Cardiac septum (tissue), 1 donor: Measurements from ENCODE around the gene BTBD1. TPM values are rescaled to one million over a fixed set of nuclear protein-coding genes. Genes with fewer than 3 reads are reported as not detected.
"Not testable (repeated sequence)": the region's sequence is repeated elsewhere in the genome, so short reads cannot be mapped to it uniquely, and the experiment has no call there.

Experiments
- DNase-seq: peaks from one replicate; pipeline ENCODE4 v3.0.0-alpha.2; 2020; ENCODE audit warnings: low spot score
- intact Hi-C: fragments of 100-400 bp; cut with DNase I; formaldehyde crosslinking; loops from one replicate; pipeline ENCODE4 v1.14.0; 2022
- total RNA-seq: library from RNA; stranded (reverse); fragmentation: NEBNext Ultra II Directional; extraction: Animal tissue kit (Norgen Biotek cat#: 25700); gene quantifications from one replicate; pipeline ENCODE4 v1.2.1, GENCODE V29; 2021
- donor health status: DM: no; HTN: no; CAD: no.

The BTBD1 gene
- total RNA-seq, 1 donor from 2014 or later, result 128 TPM

DNA sequence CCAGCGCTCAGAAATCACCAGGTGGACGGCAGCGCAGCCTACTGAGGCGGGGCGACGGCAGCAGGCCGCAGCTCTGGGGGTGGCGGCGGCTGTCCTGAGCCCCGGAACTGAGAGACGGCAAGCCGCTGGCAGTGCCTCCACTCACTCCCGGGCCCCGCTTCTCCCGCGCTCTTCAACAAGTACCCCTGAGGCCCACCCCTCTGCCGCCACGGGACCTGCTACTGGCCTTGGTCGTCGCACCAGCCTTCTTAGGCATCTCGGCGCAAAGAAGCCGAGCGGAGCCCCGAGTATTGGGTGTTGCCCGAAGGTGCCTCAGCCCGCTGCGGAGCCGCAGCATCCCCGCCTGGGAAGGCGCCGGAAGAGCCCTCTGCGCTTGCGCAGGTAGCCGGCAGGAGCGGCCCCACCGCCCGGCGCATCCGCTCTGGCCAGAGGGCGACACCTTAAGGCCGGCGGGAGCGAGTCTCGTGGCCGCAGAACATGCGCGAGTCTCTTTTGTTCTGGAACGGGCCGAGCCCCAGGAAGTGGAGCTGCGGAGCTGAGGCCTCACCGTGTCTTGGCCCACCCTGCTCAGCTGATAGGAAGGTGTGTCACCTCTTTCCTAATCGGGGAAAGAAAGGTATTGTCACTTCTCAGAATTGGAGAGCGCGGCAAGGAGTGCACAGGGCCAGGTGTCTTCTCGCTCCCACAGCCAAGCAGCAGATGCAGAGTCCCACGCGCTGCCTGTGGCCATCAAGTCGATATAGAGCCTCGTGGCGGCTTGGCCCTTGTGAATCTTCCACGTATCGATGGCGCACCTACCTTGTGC is 55.6 kb downstream of the BTBD1 start, which contains the start of gene C15orf40:
Gene C15orf40, minus strand, starts transcription at position 369 of the 805 bp plus-strand sequence. Its CDS starts 32 bp downstream, at position 337.
- DNase-seq, result peak; percentile 95
- intact Hi-C loops, result loop anchor here (1.0 to 10.0 kb wide), 4 partner anchors 55 to 196 kb away; partner anchors contain the start of genes BTBD1, HDGFL3 and HOMER2

DNA sequence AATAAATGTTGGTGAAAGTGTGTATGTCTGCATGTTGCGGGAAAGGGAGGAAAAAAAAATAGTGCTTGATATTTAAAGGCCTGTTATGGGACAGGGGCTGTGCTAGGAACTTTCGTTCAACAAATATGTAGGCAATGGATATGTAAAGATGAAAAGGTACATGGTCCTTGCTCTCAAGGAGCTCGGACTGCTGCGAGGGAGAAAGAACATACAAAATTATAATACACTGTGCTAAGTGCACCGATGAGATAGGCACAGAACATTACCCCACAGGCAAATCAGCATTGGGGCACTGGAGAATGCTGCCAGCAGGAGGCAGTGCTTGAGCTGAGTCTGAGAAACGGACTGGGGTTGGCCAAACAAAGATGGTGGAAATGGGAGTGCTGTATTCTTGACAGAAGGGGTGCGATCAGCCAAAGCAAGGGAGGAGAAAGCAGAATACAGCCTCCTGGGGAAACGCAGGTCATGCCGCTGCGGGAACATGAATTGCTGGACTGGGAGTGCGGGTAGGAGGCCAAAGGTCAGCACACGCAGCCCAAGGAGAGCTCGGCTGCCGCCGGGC is 56.3 kb downstream of the BTBD1 start:
- intact Hi-C loops, result loop anchor here (1.0 to 10.0 kb wide), 4 partner anchors 56 to 197 kb away; partner anchors contain the start of genes BTBD1, HDGFL3 and HOMER2
- peak; percentile 80 for DNase-seq

DNA sequence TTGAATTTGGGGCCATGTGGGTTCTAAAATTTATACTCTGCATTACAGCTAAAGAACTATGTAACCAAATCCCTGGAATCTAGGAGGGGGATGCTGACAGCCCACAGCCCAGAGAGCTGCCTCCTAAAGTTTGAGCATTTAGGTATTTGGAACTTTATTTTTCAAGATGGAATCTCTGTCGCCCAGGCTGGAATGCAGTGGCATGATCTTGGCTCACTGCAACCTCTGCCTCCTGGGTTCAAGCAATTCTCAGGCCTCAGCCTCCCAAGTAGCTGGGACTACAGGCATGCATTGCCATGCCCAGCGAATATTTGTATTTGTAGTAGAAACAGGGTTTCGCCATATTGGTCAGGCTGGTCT is 66.4 kb downstream of the BTBD1 start:
- intact Hi-C loops, result loop anchor here (2.0 kb wide), 1 partner anchor 150 kb away; no protein-coding TSS in a partner anchor

DNA sequence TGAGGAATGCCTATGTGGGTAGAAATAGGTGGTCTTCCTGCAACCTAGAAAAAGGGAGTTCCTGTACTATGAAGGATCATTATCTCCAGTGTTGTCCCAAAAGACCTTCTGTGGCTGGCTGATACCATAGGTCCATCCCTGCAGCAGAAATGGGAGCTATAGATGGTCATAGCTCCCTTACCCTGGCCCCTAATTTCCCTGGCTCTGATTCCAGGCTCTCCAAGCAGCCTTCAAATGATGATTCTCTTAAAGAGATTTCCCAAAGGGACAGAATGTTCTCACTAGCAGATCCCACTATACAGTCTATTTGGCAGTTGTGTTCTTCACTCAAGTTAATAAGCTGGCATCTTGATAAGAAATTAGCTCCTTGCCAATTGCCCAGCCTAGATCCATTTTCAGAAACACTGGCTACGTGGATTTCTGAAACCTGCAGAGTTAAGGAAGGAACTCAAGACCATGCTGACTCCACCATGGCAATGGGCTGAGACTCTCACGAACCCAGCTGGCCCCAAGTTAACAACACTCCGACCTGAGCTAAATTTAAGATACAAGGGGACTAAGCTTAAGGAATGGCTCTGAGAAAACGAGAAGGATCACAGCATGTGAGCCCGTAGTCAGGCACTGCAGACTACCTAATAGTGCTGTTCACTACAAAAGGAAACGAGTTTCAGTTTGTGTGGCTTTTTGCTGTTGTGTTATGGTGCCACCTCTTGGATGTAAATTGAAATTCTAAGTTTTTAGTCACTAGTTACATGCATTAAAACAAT is 67.0 kb downstream of the BTBD1 start:
- DNase-seq, result no peak

More for the DNA sequence above, 66.4 kb downstream of the BTBD1 start:
- DNase-seq, result not testable (repeated sequence)

DNA sequence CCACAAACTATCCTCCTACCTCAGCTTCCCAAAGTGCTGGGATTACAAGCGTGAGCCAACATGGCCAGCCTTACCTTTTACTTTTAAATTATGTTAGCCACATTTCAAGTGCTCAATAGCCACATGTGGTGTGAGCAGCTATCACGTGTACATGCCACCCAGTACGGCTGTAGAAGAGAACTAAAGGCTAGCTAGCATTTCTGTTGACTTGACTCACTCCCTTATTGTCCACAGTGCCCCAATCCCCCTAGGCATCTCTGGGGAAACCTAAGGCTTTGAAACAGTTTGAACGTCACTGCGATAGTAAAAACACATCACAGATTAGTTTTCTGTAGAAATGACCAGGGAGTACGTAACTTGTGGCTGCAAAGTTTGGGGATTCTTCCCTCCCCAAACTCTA is 67.6 kb downstream of the BTBD1 start:
- intact Hi-C loops, result no loop called here

More for the DNA sequence above, 67.0 kb downstream of the BTBD1 start:
- intact Hi-C loops, result loop anchor here (2.0 kb wide), 1 partner anchor 149 kb away; no protein-coding TSS in a partner anchor

DNA sequence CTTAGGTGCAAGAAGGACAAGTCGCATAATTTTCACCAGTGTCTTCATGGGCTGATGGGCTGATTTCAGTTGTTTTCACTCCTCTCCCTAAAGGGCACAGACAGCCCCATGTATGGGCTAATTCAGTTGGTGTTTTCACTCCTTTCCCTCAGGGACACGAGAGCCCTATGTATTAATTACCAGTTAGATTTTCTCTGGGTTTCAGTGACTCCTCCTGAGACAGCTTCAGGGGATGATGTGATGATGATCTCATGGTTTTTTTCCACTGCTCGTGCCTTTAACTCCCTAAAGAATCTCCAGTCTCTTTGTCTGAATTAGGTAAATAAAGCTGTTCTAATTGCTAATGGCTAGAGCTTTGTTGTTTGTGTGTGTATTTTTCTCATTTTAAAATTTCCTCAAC is 71.1 kb downstream of the BTBD1 start:
- DNase-seq, result no peak
- intact Hi-C loops, result no loop called here

More for the DNA sequence above, 67.6 kb downstream of the BTBD1 start:
- no peak for DNase-seq

DNA sequence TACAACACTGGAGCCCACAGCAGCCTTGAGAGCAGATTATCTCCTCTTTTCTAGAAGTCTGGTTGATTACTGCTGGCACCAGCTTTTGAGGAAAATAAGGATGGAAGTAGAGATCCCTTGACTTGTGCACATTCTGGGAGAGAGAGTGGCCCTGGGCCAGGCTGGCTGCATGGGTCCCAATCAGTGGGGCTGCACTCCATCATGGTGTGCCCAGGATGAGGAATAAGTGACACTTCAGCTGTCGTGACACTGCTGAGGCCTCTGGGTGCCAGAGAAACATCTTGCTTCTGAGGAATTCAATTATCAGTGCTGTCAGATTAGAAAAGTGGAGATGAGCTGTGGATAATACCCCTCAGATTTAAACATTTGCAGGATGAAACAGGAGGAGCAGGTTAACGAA is 72.0 kb downstream of the BTBD1 start:
- no peak for DNase-seq
- intact Hi-C loops, result no loop called here

DNA sequence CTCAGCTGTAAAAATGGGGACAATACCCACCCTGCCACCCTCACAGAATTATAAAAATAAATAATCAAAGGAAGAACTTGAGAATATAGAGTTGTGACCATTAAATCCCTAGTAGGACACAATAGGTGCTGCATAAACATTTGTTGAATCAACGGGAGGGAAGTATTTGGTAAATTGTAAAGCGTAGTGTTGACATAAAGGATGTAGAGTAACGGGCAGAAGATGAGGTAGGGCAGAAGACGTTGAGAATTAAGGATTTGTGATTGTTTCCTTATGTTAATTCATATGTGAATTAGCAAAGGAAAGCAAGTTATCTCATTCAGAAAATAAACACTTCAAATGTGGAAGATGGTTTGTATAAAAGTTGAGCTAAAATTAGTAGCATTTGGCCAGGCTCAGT is 73.9 kb downstream of the BTBD1 start:
- DNase-seq, result no peak
- intact Hi-C loops, result no loop called here

DNA sequence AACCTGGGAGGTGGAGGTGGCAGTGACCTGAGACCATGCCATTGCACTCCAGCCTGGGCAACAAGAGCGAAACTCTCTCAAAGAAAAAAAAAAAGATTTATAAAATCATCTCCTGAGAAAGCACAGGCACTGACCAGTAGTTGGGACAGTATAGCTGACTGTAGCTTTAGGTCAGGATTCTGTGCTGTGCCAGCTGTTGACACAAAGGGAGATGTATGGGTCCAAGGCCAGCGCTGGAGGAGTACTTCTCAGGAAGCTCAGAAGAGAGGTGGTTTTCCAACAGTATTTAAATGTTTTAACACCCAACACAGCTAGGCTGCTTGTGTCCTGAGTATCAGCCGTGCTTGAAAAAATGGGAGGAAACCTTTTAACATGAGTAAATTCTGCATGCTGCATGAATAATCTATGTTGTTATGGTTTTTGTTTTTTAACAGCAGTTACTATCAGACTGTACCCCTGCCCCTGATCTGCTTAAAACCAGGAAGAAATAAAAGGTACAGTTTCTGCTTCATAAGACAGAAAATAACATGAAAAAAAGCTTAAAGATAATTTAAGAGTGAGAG is 74.5 kb downstream of the BTBD1 start:
- intact Hi-C loops, result no loop called here
- no peak for DNase-seq

DNA sequence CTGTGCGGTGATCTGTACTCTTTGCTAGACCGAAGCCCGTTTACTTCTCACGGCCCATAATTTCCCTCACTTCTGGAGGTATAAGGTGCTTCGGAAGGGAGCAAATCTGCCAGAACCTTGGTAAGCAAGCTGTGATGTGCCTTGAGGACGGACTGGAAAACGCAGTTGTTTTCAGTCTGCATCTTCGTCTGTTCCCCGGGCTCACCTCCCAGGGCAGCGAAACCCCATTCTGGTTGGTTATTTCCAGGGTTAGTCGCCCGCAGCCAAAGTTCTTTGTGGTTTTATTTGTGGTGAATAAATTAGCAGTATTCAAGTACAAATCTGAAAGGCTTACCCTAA is 80.6 kb downstream of the BTBD1 start:
- intact Hi-C loops, result loop anchor here (5.0 kb wide), 1 partner anchor 139 kb away; no protein-coding TSS in a partner anchor

DNA sequence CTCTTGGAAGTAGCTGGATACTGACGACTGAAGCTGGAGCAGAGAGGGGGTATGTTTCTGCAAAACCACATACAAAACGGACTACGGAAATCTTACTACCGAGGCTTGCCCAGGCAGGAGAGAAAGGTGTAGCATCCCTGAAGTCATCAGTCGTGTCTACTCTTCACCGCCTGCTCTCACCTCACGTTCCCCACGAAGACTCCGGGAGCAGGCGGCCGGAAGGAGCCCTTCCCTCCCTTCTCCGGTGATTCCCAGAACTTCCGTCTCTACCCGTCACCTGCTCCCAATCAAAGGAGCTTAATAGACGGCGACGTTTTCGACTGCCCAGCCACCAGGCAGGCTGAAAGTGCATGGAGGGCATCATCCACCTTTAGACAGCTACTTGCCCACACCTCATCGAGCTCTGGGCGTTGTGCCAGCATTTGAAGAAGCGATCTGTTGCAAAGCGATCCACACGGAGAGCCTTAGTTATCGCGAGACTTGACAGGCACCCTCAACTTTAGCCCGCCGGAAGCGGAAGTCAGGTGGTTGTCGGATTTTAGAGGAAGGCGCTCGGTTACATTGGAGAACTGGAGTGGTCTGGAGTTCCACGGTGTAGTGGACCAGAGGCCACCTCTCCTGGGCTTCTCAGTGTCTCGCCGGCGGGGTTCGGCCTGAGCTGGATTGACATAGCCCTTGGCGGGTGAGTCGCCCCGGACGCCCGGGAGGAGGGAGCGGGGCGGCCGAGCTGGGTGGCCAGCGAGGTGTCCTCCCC is 81.2 kb downstream of the BTBD1 start, which contains the start of gene RAMAC:
Gene RAMAC, plus strand, starts transcription at position 523 of the 754 bp plus-strand sequence. CDS start 2,809 bp downstream, outside the sequence.
- DNase-seq, result peak; percentile 96
- intact Hi-C loops, result loop anchor here (5.0 kb wide), 1 partner anchor 139 kb away; no protein-coding TSS in a partner anchor

More for the DNA sequence above, 80.6 kb downstream of the BTBD1 start:
- DNase-seq, result no peak

DNA sequence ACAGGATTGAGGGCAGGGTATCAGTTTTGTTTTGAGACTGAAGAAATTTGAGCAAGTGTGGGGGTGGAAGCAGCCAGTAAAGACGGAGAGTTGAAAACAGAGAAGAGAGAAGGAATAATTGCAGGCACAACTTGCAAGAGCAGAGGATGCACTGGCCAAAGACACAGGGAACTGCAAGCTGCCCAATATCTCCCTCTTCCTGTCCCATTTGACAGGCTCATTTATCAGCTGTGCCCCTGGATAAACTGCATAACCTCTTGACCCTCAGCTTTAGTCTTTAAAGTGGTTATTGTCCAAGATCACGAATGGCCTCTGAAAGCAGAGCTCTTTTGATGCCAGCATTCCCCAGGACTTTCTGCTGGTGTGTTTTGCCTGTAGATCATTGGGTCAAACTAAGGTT is 86.1 kb downstream of the BTBD1 start:
- intact Hi-C loops, result no loop called here
- DNase-seq, result no peak

DNA sequence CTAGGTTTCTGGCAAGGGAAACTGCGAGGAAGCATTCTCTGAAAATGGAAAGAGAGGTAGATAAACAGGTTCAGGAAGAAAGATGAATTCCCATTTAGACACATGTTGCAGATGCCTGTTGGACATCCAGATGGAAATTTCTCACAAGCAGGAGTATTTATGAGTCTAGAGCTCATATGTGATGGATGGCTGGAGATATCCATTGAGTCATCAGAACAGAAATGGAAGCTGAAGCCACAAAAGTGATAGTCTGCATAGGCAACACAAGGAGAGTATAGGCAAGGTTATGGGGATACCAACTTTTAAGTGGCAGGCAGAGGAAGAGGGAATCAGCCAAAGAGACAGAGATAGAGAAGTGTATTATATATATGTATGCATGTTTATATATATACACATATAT is 87.3 kb downstream of the BTBD1 start:
- intact Hi-C loops, result no loop called here

DNA sequence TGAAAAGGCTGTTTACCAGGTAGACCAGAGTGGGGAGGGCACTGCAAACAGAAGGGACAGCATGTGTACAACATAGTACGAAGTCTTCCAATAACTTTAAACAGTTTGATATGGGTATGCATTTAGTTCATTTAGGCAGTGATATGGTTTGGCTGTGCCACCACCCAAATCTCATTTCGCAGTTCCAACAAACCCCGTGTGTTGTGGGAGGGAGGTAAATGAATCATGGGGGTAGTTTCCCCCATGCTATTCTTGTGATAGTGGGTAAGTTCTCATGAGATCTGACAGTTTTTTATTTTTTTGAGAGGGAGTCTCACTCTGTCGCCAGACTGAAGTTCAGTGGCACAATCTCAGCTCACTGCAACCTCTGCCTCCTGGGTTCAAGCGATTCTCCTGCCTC is 88.6 kb downstream of the BTBD1 start:
- intact Hi-C loops, result no loop called here
- no peak for DNase-seq

More for the DNA sequence above, 87.3 kb downstream of the BTBD1 start:
- no peak for DNase-seq

DNA sequence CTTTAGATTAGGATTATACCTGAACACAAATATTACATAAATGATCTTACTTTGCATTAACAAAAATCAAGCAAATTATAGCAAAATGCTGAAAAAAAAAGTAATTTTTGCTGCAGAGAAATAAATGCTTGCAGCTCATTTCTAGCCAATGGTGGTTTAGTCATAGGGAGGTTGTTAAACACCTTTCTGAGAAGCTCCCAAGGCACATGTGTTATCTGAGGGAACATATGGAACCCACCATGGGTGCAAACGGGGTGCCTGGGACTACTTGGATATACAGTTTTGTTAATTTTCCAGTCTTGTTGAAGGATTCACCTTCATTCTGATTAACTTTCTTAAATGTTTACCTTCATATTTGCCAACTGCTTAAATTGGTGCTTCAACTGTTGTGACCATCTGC is 90.0 kb downstream of the BTBD1 start:
- intact Hi-C loops, result no loop called here
- no peak for DNase-seq

DNA sequence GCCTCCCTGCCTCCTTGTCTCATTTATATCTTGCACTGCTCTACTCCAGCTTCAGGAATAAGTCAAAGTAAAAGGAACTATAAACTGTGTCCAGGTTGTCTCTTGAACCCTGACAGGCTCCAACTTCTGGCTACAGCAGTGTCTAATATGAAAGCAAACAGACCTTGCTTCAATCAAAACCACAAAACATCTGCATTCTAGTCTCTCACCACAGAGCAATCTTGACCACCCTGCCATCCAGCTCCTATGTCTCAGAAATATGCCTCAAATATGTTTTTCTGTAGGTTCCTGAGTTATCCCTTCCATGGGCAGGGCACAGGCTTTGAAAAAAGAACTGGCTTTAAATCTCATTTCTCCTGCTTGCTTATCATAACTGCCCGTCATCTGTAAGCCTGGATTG is 94.1 kb downstream of the BTBD1 start:
- no peak for DNase-seq
- intact Hi-C loops, result no loop called here

DNA sequence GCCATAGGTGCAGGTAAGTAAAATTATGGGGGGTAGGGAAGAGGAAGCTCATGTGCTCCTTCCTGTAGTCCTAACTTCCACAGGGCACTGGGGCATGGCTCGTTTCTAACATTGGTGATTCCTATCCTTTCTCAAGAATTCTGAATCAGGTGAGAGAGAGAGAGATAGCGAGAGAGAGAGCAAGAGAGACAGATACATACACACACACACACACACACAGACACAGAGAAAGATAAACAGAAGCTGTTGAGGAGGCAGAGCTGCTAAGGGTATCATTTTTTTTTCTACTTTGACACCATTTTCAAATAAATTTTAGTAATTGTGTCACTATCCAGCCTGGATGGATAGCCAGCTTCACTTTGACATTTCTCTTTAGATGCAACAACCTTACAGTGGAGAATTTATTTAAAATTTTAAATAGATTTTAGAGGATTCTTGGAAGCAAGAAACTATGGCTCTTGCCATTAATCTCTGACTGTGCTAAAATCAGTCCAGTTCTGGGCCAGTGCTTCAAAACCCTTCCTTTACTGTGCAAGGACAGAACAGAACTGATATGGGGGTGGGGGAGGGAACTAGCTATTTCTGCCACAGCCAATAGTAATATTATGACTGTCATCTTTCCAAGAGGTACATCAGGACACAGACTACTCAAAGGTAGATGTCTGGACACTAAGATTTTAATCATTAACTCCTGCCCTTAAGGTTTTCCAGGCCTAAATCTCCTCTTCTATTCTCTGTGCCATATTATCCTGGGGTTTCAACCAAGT is 95.7 kb downstream of the BTBD1 start:
- intact Hi-C loops, result no loop called here
- DNase-seq, result no peak

DNA sequence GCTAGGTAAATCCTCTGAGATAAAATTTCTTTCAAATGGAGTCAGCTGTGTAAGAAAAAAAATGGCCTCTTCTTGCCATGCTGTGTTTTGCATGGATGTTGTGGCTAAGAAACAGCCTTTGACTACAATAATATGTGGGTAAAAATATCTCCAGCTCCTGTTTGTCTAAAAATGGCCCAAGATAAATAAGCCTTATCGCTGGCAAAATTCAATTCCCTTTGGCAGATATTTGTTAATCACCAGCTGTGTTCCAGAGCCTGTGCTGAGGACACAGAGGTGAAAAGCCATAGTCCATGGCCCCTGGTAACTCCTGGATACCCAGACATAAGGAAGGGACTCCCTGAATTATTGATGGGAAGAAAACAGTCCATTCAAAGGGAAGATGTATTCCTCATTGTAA is 96.4 kb downstream of the BTBD1 start:
- intact Hi-C loops, result no loop called here
- no peak for DNase-seq
